Lung (tissue), 12 donors: ENCODE measurements around the gene DLL3. TPM values are rescaled to one million over a fixed set of nuclear protein-coding genes. Genes with fewer than 3 reads are reported as not detected.

Source experiments
- ATAC-seq: fragments of 200-7000 bp; cut with Tn5 transposase; one replicate; pipeline ENCODE4 v1.9.1; 2020; ENCODE audit warnings: moderate number of reproducible peaks; ENCODE audit not compliant: insufficient read depth, low FRiP score
- DNase-seq, 3 donors: peaks; one replicate each; pipeline ENCODE4 v3.0.0-alpha.2; 2013 to 2017
- H3K27ac ChIP-seq, 2 donors: one replicate each; pipeline ENCODE4 v1.5.1; 2013; ENCODE audit warnings: mild to moderate bottlenecking in 2 of 2, moderate library complexity in 2 of 2, control low read depth in 1 of 2, inconsistent platforms in 1 of 2, low read depth in 1 of 2, low read length in 1 of 2
- H3K27me3 ChIP-seq, 3 donors: one replicate each; pipeline ENCODE4 v1.5.1; 2013; ENCODE audit warnings: low read length in 2 of 3; ENCODE audit not compliant: control insufficient read depth in 3 of 3, insufficient read depth in 3 of 3
- H3K36me3 ChIP-seq, 4 donors: one replicate each; pipeline ENCODE4 v1.5.1; 2013; ENCODE audit warnings: low read length in 4 of 4, mild to moderate bottlenecking in 1 of 4, moderate library complexity in 1 of 4; ENCODE audit not compliant: control insufficient read depth in 4 of 4, insufficient read depth in 4 of 4
- H3K4me1 ChIP-seq, 5 donors: one replicate each; pipeline ENCODE4 v1.5.1; 2013; ENCODE audit warnings: low read length in 5 of 5, mild to moderate bottlenecking in 2 of 5, moderate library complexity in 1 of 5; ENCODE audit not compliant: control insufficient read depth in 5 of 5, insufficient read depth in 5 of 5
- H3K4me3 ChIP-seq: one replicate; pipeline ENCODE4 v1.5.1; 2013; ENCODE audit warnings: mild to moderate bottlenecking, control low read depth, moderate library complexity
- H3K9ac ChIP-seq, 2 donors: one replicate each; pipeline ENCODE4 v1.5.1; 2013; ENCODE audit warnings: low read length in 2 of 2, control low read depth in 1 of 2; ENCODE audit not compliant: insufficient read depth in 1 of 2
- H3K9me3 ChIP-seq, 4 donors: one replicate each; pipeline ENCODE4 v1.5.1; 2013; ENCODE audit warnings: low read length in 3 of 4, mild to moderate bottlenecking in 1 of 4, moderate library complexity in 1 of 4; ENCODE audit not compliant: control insufficient read depth in 4 of 4, insufficient read depth in 3 of 4
- WGBS, 2 donors: extraction: QIAGEN DNeasy Blood & Tissue Kit; methylation state at CpG; one replicate each; pipeline ENCODE4 v1.1.7; 2013; 5-methylcytosine and 5-hydroxymethylcytosine counted together
- polyA plus RNA-seq, 2 donors: library from polyadenylated mRNA; stranded (reverse); fragments of 200-250 nt; gene quantifications; one replicate each; pipeline ENCODE4 v1.2.1, GENCODE V29; 2013
- total RNA-seq, 2 donors: library from RNA; depleted of rRNA in 1 of 2; stranded (reverse); fragments of >200 nt in 1 of 2; gene quantifications; one replicate each; pipeline ENCODE4 v1.2.1, GENCODE V29; 2014 to 2021
- TF ChIP-seq, protein P1 (sequence below): IDR thresholded peaks from 2 replicates; pipeline ENCODE4 v1.5.1; 2012; ENCODE audit warnings: mild to moderate bottlenecking; ENCODE audit errors: control extremely low read depth, extremely low read depth
- donor health status: control.
- donor health status: control.
- donor health status: Bipolar disorder and iron deficiency.
- donor health status: healthy.
- donor health status: DM: yes; HTN: yes; CAD: no.

Gene DLL3
- total and polyA plus RNA-seq, 4 donors, result 0.07 TPM; not detected in 3

DNA sequence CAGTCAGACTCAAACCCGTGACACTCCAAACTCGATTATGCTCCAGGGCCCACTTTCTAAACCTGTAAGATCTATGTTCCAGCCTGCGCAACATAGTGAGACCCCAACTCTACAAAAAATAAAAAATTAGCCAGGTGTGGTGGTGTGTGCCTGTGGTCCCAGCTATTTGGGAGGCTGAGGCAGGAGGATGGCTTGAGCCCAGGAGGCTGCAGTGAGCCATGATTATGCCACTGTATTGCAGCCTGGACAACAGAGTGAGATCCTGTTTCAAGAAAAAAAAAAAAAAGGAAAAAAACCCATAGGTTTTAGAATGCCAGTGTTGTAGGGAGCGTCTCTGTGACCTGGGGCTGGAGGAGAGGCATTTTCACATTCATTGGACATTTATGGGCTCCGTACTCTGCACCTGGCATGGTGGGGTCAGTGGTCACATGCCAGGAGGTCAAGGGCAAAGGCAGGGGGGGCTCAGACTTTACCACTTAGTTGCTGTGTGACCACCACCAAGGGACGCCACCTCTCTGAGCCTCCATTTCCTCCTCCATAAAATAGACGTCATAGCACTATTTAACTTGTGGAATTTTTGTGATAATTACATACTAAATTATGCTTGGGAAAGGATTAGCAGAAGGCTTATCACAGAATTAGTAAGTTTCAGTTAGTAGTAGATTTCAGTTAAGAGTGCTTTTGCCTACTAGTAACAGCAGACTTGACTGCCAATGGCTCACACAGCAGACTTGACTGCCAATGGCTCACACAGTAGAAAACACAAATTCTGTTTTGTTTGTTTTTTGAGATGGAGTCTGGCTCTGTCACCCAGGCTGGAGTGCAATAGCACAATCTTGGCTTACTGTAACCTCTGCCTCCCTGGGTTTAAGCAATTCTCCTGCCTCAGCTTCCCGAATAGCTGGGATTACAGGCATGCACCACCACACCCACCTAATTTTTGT is 22.1 kb downstream of the DLL3 start:
- DNase-seq (no peak), ATAC-seq (no peak)
- H3K9ac ChIP-seq, result no peak overlapping the region
- H3K27ac ChIP-seq, result no peak overlapping the region
- 88 to 91% methylated on average over 8 of the region's 8 CpGs for WGBS, 2 donors
- H3K27me3 ChIP-seq, result peaks cover 0 to 17% (median 9%) of the 10 kb centered on the region in 3 donors
- H3K36me3 ChIP-seq, result no peaks in the 10 kb centered on the region
- H3K4me3 ChIP-seq, result no peak overlapping the region
- no peaks in the 10 kb centered on the region for H3K9me3 ChIP-seq
- TF ChIP-seq, protein P1, sequence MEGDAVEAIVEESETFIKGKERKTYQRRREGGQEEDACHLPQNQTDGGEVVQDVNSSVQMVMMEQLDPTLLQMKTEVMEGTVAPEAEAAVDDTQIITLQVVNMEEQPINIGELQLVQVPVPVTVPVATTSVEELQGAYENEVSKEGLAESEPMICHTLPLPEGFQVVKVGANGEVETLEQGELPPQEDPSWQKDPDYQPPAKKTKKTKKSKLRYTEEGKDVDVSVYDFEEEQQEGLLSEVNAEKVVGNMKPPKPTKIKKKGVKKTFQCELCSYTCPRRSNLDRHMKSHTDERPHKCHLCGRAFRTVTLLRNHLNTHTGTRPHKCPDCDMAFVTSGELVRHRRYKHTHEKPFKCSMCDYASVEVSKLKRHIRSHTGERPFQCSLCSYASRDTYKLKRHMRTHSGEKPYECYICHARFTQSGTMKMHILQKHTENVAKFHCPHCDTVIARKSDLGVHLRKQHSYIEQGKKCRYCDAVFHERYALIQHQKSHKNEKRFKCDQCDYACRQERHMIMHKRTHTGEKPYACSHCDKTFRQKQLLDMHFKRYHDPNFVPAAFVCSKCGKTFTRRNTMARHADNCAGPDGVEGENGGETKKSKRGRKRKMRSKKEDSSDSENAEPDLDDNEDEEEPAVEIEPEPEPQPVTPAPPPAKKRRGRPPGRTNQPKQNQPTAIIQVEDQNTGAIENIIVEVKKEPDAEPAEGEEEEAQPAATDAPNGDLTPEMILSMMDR, result no peak
- no peaks in the 10 kb centered on the region for H3K4me1 ChIP-seq

DNA sequence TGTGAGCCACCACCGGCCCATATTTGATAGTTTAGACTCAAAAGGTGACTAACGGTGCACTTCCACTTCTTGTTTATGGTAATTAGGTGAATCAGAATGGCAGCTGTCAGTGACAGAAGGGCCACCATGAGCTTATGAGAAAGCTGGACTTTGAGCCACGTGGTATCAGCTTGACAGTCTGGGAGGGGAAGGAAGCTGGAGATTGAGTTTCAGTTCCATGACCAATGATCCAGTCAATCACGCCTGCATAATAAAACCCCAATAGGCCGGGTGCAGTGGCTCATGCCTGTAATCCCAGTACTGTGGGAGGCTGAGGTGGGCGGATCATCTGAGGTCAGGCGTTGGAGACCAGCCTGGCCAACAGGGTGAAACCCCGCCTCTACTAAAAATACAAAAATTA is 25.7 kb downstream of the DLL3 start:
- H3K27ac ChIP-seq, result no peak overlapping the region
- TF ChIP-seq, protein P1, result no peak
- no peak overlapping the region for H3K9ac ChIP-seq
- no peak for ATAC-seq
- no peak for DNase-seq
- H3K27me3 ChIP-seq, result no peaks in the 10 kb centered on the region
- no peak overlapping the region for H3K4me3 ChIP-seq
- 82 to 86% methylated on average over 8 of the region's 8 CpGs for WGBS, 2 donors
- no peaks in the 10 kb centered on the region for H3K4me1 ChIP-seq
- no peaks in the 10 kb centered on the region for H3K36me3 ChIP-seq
- no peaks in the 10 kb centered on the region for H3K9me3 ChIP-seq

DNA sequence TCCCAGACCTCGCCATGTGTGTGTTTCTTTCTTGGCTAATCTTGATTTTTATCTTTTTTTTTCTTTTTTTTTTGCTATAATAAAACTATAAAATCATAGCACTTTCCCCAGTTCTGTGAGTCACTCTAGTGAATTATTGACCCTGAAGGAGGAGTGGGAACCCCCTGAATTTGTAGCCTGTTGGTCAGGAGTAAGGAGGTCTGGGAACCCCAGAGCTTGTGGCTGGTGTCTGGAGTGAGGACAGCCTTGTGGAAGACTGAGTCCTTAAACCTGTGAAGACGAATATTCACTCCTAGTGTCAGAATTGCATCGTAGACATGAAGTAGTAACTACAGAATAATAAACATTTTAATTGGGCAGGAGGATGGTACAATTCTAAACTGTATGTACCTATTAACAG is 26.5 kb downstream of the DLL3 start:
- DNase-seq (no peak), ATAC-seq (no peak)
- H3K9ac ChIP-seq, result no peak overlapping the region
- no peak overlapping the region for H3K27ac ChIP-seq
- no peaks in the 10 kb centered on the region for H3K27me3 ChIP-seq
- WGBS, 2 donors, result 96 to 97% methylated on average over 3 of the region's 3 CpGs
- H3K36me3 ChIP-seq, result no peaks in the 10 kb centered on the region
- no peaks in the 10 kb centered on the region for H3K9me3 ChIP-seq
- H3K4me1 ChIP-seq, result no peaks in the 10 kb centered on the region
- TF ChIP-seq, protein P1, result no peak
- no peak overlapping the region for H3K4me3 ChIP-seq
